CD4-positive, alpha-beta T cell treated with Interleukin-1 beta for 1 hour (primary cell): Measurements from ENCODE around the gene GTPBP3.

Source experiments
- DNase-seq, 2 donors: peaks; one replicate each; pipeline ENCODE4 v3.0.0-alpha.2; 2020 to 2022

The GTPBP3 gene

DNA sequence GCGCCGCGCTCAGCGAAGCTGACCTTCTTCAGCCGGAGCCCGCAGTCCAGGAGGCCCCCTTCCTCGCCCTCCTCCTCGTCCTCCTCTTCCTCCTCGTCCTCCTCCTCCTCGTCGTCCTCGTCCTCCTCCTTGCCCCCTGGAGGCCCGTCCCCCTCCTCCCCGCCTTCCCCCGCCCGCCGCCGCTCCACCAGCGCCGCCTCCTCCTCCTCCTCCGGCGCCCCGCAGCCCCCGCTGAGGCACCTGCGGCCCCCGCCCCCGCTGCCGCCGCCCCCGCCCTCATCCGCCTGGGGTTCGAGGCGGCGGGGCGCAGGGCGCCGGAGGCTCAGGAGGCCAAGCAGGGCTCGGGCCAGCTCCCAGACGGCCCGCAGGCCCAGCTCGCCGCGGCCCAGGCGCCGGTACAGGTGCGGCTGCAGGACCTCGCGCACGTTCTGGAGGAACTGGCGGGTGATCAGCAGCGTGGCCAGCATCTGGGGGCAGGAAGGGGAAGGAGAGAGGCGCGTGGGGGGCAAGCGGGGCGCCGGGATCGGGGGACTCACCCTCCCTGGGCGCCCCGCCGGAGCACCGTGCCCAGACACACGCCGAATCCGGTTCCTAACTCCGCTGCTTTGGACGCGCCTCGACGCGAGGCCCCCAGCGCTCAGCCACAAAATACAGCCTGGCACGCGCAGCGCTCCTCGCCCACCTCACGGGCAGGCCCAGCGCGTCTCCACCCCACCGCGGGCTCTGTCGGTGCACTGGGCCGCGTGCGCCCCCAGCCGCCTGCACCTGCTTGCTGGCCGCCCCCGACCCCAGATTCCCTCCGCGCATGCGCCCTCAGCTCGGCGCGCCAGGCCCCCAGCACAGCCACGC lies 8.6 kb upstream of the GTPBP3 start:
- peak; percentile 24 to 42 for DNase-seq

GRCh38 chr19:17329366-17330261 lies 7.7 kb upstream of the GTPBP3 start:
- DNase-seq = no peak

DNA sequence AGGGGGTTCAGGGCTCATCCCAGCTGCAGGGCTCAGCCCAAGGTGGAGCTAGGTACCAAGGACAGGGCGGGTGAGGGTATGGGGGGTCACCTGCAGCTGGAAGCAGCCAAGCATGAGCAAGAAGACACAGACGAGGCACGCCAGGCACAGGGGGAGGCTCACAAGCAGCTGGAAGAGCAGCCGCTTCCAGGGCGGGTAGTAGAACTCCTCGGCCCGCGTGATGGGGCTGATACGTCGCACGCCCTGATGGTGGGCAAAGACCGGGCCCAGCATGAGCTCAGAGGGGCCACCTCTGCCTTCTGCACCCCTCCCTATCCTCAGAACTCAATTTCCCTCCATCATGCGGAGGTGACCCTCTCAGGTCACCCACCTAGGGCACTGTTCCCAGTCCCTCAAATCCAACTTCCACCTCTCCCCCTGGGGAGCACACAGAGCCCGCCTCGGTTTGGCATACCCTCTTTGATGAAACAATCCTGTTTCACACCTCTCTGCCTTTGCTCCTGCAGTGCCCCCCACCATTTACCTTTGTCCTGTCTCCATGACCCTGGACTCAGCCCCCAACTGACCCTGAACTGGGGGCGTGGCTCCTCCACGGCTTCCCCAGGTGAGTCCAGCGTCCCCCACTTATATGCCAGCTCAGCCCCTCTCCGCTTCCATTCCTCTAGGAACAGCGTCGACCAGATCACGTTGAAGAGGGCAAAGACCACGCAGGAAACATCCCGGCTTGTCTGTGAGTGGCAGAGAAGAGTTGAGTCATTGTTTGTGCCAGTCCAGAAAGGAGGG lies 6.9 kb upstream of the GTPBP3 start:
- DNase-seq = no peak

GRCh38 chr19:17331045-17331558 lies 6.3 kb upstream of the GTPBP3 start:
- no peak for DNase-seq

DNA sequence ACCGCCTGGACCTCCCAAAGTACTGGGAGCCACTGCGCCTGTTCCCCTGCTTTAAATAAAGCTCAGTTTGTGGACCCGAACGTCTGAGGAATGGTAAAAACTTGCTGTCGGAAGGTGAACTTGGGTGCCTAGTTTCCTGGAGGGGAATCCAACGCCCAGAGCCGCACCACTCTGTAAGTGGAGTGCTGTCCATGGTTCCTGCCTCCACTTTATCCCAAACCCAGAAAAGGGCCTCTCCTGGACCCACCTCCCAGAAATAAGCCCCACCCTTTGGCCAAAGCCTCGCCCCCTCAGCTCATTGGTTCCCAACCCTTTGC lies 5.0 kb upstream of the GTPBP3 start:
- no peak for DNase-seq

GRCh38 chr19:17332677-17333581 lies 4.4 kb upstream of the GTPBP3 start:
- DNase-seq = peak; percentile 46 to 59

DNA sequence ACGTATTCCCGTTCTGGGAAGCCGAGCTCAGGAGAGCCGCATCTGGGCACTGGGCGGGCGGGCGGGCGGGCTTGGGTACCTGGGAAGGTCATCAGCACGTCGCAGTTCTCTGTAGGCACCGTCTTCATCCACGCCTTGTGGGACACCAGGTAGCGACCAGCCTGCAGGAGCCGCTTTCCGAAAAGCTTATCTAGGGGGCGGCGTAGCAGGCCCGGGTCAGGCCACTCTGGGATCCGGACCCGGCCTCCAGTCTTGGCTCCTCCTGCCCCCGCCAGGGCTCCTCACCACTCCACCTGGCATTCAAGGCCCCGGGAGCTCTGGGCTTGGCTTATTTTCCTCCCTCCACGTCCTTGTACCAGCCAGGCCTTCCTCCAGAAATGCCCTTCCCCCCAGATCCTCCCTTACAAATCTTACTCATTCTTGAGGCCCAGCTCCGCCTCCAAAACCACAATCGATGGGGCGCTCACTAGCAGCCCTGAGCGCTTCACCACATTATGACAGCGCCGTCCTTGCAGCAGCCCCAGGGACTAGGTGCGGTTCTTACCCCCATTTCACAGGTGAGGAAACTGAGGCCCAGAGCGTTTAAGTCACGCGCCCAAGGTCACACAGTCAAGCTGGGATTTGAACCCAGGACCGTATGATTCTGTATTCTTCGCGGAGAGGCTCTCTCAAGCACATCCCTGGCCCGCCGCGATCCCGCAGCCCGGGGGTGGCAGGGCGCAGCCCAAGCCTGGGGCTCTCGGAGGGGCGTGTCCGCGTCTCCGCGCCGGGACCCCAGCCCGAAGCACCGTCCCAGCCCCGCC lies 3.5 kb upstream of the GTPBP3 start:
- DNase-seq = peak; percentile 71 to 72

- DNase-seq = peak; percentile 95 to 98
Observed at GRCh38 chr19:17334414-17335409, 2.6 kb upstream of the GTPBP3 start, which contains the start of gene ANO8. Gene ANO8 (minus strand): TSS chr19:17334855. CDS start chr19:17334670, 185 bp downstream.

GRCh38 chr19:17335575-17335974 lies 1.8 kb upstream of the GTPBP3 start:
- no peak for DNase-seq

DNA sequence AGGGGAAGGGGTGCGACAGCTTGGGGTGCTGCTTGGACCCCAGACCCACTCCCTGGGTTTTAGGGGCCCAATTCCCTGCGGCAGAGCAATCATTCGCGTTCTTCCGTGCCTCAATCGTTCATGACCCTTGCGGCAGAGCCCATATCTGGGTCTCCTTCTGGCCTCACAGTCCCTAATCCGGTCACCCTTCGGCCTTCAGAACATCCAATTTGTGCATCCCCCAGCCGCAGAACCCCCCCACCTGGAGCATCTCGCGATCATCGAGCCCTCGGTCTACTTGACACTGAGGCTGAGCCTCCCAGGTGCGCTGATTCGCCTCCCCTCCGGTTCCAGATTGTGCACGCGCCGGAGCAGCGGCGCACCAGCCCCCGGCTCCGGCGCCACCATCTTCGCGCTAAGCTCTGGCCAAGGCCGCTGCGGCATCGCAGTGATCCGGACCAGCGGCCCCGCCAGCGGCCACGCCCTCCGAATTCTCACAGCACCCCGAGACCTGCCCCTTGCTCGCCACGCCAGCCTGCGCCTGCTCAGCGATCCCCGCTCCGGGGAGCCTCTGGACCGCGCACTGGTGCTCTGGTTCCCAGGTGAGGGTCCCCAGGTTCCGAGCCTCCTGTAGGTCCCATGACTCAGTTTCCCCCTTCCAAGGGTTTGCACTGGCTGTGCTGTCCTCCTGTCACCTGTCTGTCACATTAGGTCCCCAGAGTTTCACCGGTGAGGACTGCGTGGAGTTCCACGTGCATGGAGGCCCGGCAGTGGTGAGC lies 501 bp downstream of the GTPBP3 start:
- peak in 1 of 2 donors; percentile 19 for DNase-seq

GRCh38 chr19:17338433-17339078 lies 1.2 kb downstream of the GTPBP3 start:
- DNase-seq = no peak

DNA sequence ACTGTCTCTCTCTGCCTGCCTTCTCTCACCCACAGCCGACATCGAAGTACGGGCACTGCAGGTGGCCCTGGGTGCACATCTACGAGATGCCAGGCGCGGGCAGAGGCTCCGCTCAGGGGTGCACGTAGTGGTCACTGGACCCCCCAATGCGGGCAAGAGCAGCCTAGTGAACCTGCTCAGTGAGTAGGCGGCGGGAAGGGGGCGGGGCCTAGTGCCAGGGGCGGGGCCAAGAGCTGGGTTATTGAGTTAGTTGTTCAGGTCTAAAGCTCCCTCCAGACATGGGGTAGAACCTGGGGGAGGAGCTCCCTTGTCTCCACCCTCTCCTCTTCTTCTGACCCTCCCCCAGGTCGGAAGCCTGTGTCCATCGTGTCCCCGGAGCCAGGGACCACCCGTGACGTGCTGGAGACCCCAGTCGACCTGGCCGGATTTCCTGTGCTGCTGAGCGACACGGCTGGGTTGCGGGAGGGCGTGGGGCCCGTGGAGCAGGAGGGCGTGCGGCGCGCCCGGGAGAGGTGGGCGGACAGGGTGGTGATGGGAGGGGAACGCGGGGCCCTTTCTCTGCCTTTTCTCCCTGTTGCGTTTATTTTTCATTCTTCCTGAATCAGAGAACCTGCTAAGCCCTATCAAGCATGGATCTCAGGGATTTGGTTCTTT lies 1.9 kb downstream of the GTPBP3 start:
- peak; percentile 16 to 39 for DNase-seq

DNA sequence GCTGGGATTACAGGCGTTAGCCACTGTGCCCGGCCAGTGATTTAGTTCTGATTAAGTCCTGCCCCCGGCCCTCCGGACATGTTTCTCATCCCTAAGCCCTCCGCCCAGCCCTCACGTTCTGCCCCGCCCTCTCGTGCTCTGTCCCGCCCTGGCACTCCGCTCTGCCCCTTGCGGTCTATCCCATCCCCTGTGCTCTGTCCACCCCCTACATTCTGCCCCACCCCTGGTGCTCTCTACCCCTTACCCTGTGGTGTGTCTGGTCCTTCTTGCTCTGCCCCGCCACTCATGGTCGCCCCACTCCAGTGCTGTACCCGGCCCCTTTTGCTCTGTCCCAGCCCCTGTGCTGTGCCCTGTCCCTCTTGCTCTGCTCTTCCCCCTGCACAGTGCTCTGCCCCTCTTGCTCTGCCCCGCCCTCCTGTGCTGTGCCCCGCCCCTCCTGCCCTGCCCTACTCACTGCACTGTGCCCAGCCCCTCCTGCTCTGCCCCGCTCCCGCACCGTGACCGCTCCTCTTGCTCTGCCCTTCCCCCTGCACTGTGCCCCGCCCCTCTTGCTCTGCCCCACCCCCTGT lies 3.0 kb downstream of the GTPBP3 start:
- no peak for DNase-seq

DNA sequence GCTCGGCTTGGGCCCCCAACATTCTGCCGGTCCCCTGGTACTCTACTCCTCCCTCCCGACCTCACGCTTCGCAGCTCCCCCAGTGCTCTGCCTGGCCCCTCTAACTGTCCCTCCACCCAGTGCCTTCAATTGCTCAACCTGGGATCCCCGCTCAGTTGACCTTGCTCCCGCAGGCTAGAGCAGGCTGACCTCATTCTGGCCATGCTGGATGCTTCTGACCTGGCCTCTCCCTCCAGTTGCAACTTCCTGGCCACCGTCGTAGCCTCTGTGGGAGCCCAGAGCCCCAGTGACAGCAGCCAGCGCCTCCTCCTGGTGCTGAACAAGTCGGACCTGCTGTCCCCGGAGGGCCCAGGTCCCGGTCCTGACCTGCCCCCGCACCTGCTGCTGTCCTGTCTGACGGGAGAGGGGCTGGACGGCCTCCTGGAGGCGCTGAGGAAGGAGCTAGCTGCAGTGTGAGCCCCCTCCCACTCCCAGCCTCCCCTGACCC lies 3.6 kb downstream of the GTPBP3 start:
- DNase-seq = no peak

- DNase-seq = no peak
Observed at GRCh38 chr19:17341386-17341785, 4.0 kb downstream of the GTPBP3 start.

DNA sequence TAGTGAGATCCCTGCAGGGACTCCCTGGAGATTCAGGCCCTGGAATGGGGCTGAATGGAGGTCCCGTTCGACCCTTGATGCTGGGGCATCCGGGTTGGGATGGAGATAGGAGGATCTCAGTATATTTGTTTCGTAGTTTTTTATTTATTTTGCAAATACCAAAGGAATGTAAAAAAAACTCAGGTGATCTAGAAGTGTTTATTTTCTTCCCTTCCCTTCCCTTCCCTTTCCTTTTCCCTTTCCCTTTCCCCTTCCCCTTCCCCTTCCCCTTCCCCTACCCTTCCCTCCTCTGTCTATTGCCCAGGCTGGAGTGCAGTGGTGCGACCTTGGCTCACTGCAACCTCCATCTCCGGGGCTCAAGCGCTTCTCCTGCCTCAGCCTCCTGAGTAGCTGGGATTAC lies 4.5 kb downstream of the GTPBP3 start:
- DNase-seq = no peak

DNA sequence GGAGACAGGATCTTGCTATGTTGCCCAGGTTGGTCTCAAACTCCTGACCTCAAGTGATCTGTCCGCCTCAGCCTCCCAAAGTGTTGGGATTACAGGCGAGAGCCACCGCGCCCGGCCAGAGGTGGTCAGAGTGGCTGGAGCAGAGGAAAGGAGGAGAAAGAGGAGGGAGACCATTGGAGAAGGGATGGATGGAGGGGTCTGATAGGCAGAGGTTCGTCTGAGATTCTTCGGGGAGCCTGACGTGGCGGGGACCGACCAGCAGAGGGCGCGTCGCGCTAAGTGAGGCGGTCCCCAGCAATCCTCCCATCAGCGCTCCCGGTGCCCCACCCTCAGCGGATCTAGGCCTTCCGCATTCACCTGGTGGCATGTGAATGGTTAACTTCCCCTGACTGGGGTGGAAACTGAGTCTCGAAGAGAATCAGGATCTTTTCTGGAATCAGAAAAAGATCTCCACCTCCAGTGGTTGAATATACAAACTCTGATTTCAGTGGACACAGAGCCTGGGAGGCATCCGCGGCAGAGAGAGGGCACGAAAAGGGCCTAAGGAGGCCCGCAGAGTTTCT lies 8.8 kb downstream of the GTPBP3 start:
- DNase-seq = peak; percentile 75 to 77
